H1 (cell line): ENCODE results near the gene NR2F1-AS1. TPM values are rescaled to one million over a fixed set of nuclear protein-coding genes. Genes with fewer than 3 reads are reported as not detected.

Experiments
- JUN ChIP-seq: IDR thresholded peaks from 2 replicates; pipeline ENCODE4 v1.6.1; 2011; ENCODE audit warnings: low read depth, mild to moderate bottlenecking, improper control_type of control experiment, low read length
- RNF2 ChIP-seq: fragments of 200-900, 300-1000 bp; sonication (generic); IDR thresholded peaks from 2 replicates; pipeline ENCODE4 v1.7.1; 2016; ENCODE audit warnings: borderline replicate concordance, low read depth, mild to moderate bottlenecking, antibody characterized with exemption, low read length; ENCODE audit not compliant: poor library complexity, severe bottlenecking; ENCODE audit errors: missing control alignments
- SIX5 ChIP-seq: IDR thresholded peaks from 2 replicates; pipeline ENCODE4 v1.6.1; 2011; ENCODE audit warnings: mild to moderate bottlenecking, low read depth, low read length
- polyA plus RNA-seq, 7 experiments: library from polyadenylated mRNA; depleted of rRNA in 3 of 7; stranded (reverse) in 5 of 7; unstranded in 2 of 7; fragments of >200 nt in 5 of 7; fragments of 200-250 nt in 2 of 7; gene quantifications; 1 replicate in 5 of 7; 2 replicates in 1 of 7; 4 replicates in 1 of 7; pipeline versions ENCODE4 v1.2.1 to v1.2.3, GENCODE V29; 2011 to 2013; ENCODE audit warnings: missing spikeins in 2 of 7, mixed read lengths in 2 of 7
- total RNA-seq: library from RNA; stranded (reverse); fragmentation: NEBNext Ultra II Directional; extraction: Animal tissue kit (Norgen Biotek cat#: 25700); gene quantifications from 2 replicates; pipeline ENCODE4 v1.2.1, GENCODE V29; 2021
- TF ChIP-seq, protein P1 (sequence below): fragments of 300-600 bp; sonication (generic); IDR thresholded peaks from 2 replicates; pipeline ENCODE4 v1.7.1; 2012; ENCODE audit warnings: low read length, moderate library complexity, mild to moderate bottlenecking, inconsistent platforms; ENCODE audit not compliant: insufficient replicate concordance

The NR2F1-AS1 gene
- total and polyA plus RNA-seq, 2 of the 8 experiments (the other 6 are each of a cell fraction or from before 2014, with no cell fraction given), result 1.6 to 5.6 TPM

DNA sequence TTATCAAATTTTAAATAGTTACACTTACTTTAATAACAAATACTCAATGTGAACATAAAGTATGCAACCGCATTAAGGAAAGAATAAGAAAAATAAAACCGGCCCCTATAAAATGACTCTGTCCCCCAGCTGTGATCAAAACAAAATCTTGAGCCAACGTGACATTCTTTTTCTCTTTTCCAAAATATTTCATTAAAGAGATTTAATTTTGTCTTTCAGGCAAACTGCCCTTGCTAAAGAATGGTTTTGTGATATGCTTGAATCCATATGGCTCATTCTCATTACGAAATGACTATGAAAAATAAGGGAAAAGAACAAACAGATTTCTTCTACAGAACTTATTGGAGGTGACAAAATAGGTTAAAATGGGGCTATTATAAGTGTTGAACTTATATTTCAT is 197.0 kb downstream of the NR2F1-AS1 start (continued):
- TF ChIP-seq, protein P1, sequence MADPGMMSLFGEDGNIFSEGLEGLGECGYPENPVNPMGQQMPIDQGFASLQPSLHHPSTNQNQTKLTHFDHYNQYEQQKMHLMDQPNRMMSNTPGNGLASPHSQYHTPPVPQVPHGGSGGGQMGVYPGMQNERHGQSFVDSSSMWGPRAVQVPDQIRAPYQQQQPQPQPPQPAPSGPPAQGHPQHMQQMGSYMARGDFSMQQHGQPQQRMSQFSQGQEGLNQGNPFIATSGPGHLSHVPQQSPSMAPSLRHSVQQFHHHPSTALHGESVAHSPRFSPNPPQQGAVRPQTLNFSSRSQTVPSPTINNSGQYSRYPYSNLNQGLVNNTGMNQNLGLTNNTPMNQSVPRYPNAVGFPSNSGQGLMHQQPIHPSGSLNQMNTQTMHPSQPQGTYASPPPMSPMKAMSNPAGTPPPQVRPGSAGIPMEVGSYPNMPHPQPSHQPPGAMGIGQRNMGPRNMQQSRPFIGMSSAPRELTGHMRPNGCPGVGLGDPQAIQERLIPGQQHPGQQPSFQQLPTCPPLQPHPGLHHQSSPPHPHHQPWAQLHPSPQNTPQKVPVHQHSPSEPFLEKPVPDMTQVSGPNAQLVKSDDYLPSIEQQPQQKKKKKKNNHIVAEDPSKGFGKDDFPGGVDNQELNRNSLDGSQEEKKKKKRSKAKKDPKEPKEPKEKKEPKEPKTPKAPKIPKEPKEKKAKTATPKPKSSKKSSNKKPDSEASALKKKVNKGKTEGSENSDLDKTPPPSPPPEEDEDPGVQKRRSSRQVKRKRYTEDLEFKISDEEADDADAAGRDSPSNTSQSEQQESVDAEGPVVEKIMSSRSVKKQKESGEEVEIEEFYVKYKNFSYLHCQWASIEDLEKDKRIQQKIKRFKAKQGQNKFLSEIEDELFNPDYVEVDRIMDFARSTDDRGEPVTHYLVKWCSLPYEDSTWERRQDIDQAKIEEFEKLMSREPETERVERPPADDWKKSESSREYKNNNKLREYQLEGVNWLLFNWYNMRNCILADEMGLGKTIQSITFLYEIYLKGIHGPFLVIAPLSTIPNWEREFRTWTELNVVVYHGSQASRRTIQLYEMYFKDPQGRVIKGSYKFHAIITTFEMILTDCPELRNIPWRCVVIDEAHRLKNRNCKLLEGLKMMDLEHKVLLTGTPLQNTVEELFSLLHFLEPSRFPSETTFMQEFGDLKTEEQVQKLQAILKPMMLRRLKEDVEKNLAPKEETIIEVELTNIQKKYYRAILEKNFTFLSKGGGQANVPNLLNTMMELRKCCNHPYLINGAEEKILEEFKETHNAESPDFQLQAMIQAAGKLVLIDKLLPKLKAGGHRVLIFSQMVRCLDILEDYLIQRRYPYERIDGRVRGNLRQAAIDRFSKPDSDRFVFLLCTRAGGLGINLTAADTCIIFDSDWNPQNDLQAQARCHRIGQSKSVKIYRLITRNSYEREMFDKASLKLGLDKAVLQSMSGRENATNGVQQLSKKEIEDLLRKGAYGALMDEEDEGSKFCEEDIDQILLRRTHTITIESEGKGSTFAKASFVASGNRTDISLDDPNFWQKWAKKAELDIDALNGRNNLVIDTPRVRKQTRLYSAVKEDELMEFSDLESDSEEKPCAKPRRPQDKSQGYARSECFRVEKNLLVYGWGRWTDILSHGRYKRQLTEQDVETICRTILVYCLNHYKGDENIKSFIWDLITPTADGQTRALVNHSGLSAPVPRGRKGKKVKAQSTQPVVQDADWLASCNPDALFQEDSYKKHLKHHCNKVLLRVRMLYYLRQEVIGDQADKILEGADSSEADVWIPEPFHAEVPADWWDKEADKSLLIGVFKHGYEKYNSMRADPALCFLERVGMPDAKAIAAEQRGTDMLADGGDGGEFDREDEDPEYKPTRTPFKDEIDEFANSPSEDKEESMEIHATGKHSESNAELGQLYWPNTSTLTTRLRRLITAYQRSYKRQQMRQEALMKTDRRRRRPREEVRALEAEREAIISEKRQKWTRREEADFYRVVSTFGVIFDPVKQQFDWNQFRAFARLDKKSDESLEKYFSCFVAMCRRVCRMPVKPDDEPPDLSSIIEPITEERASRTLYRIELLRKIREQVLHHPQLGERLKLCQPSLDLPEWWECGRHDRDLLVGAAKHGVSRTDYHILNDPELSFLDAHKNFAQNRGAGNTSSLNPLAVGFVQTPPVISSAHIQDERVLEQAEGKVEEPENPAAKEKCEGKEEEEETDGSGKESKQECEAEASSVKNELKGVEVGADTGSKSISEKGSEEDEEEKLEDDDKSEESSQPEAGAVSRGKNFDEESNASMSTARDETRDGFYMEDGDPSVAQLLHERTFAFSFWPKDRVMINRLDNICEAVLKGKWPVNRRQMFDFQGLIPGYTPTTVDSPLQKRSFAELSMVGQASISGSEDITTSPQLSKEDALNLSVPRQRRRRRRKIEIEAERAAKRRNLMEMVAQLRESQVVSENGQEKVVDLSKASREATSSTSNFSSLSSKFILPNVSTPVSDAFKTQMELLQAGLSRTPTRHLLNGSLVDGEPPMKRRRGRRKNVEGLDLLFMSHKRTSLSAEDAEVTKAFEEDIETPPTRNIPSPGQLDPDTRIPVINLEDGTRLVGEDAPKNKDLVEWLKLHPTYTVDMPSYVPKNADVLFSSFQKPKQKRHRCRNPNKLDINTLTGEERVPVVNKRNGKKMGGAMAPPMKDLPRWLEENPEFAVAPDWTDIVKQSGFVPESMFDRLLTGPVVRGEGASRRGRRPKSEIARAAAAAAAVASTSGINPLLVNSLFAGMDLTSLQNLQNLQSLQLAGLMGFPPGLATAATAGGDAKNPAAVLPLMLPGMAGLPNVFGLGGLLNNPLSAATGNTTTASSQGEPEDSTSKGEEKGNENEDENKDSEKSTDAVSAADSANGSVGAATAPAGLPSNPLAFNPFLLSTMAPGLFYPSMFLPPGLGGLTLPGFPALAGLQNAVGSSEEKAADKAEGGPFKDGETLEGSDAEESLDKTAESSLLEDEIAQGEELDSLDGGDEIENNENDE, result no peak
- TF ChIP-seq JUN, result no peak
- no peak for TF ChIP-seq RNF2
- no peak for TF ChIP-seq SIX5
- TF ChIP-seq, all 59 proteins: peak for 0
